ENCODE measurements around the gene B4GALNT1.
A peak's percentile ranks its signal among the peaks of the same experiment; 100 is the strongest.
"Not testable (repeated sequence)": the region's sequence is repeated elsewhere in the genome, so short reads cannot be mapped to it uniquely, and the experiment has no call there.

B4GALNT1 gene

GRCh38 chr12:57620245-57620935, 12.6 kb downstream of the B4GALNT1 start:
- no peak for DNase-seq

- DNase-seq, result no peak
These were observed 13.4 kb downstream of the B4GALNT1 start for GRCh38 chr12:57619434-57620244.

- DNase-seq, result no peak
These were observed 14.0 kb downstream of the B4GALNT1 start for GRCh38 chr12:57618966-57619433.

- DNase-seq, result not testable (repeated sequence)
These were observed 14.6 kb downstream of the B4GALNT1 start for GRCh38 chr12:57618431-57618830.

GRCh38 chr12:57617942-57618341, 15.1 kb downstream of the B4GALNT1 start:
- DNase-seq, result no peak

- DNase-seq, result no peak
These were observed 16.5 kb downstream of the B4GALNT1 start for GRCh38 chr12:57616383-57617101.

GRCh38 chr12:57615637-57616036, 17.4 kb downstream of the B4GALNT1 start:
- DNase-seq, result no peak

GRCh38 chr12:57614948-57615500, 18.0 kb downstream of the B4GALNT1 start:
- no peak for DNase-seq

- DNase-seq, result no peak
These were observed 18.6 kb downstream of the B4GALNT1 start for GRCh38 chr12:57614178-57614947.

GRCh38 chr12:57613427-57614109, 19.4 kb downstream of the B4GALNT1 start:
- DNase-seq, result no peak

- DNase-seq, result no peak
These were observed 20.1 kb downstream of the B4GALNT1 start for GRCh38 chr12:57612711-57613426.

GRCh38 chr12:57611827-57612710, 20.9 kb downstream of the B4GALNT1 start:
- no peak for DNase-seq

- peak; percentile 27 for DNase-seq
These were observed 21.7 kb downstream of the B4GALNT1 start, which contains the start of gene ARHGEF25 for GRCh38 chr12:57611108-57611826. Gene ARHGEF25, plus strand, starts transcription at chr12:57611435. Its CDS starts 460 bp downstream, at chr12:57611895.

GRCh38 chr12:57610554-57611107, 22.4 kb downstream of the B4GALNT1 start:
- no peak for DNase-seq

GRCh38 chr12:57609781-57610553, 23.0 kb downstream of the B4GALNT1 start:
- no peak for DNase-seq

GRCh38 chr12:57609101-57609780, 23.8 kb downstream of the B4GALNT1 start:
- DNase-seq, result no peak

GRCh38 chr12:57607958-57608663, 24.9 kb downstream of the B4GALNT1 start:
- no peak for DNase-seq
